ENCODE data around the gene VCP. TPM values are rescaled to one million over a fixed set of nuclear protein-coding genes. Genes with fewer than 3 reads are reported as not detected.

The VCP gene
- total and polyA plus RNA-seq, 2 donors (not counting 1 experiment from before 2014, with no cell fraction given), result 93.0 to 178 TPM

GRCh38 chr9:35108461-35108860 is 36.0 kb upstream of the VCP start:
- CTCF ChIA-PET, result no interaction called here
- Histone ChIP-seq H3K9me3 (ENCODE audit: control extremely low read depth in 1 of 3, control insufficient read depth in 2 of 3, insufficient read depth in 1 of 3, low read length in 2 of 3) (no peaks in the 10 kb centered on the region), H3K27me3 (replicated peaks in 1 of 4; ENCODE audit: control extremely low read depth in 1 of 4, control insufficient read depth in 3 of 4, insufficient read depth in 4 of 4, low read length in 3 of 4) (no peaks in the 10 kb centered on the region), H3K79me2 (ENCODE audit: control insufficient read depth, insufficient read depth, low read length) (peaks cover 8% of the 10 kb centered on the region), H2AFZ (ENCODE audit: insufficient read depth, low read depth, low read length, poor library complexity, severe bottlenecking) (no peak overlapping the region), H3K27ac (ENCODE audit: low read length in 2 of 2) (no peak overlapping the region), H3K4me1 (ENCODE audit: control insufficient read depth in 2 of 2, insufficient read depth in 2 of 2, low read length in 2 of 2) (peaks cover 15 to 27% of the 10 kb centered on the region in 2 donors), H3K4me2 (replicated peaks; ENCODE audit: low read depth, low read length, poor library complexity, severe bottlenecking) (no peak overlapping the region), H3K36me3 (replicated peaks in 1 of 2; ENCODE audit: control extremely low read depth in 1 of 2, control insufficient read depth in 1 of 2, extremely low read depth in 1 of 2, insufficient read depth in 2 of 2, low read length in 1 of 2) (peaks cover 0 to 10% of the 10 kb centered on the region in 2 experiments), H4K20me1 (ENCODE audit: control insufficient read depth, insufficient read depth, low read length, poor library complexity, severe bottlenecking) (no peaks in the 10 kb centered on the region), H3K9ac (ENCODE audit: low read length) (no peak overlapping the region), H3K4me3 (ENCODE audit: control extremely low read depth in 1 of 5, extremely low read depth in 1 of 5, insufficient read depth in 1 of 5, low read depth in 2 of 5, low read length in 4 of 5) (no peak overlapping the region)
- POLR2A ChIA-PET, result no interaction called here
- H3K9me3 Mint-ChIP-seq (ENCODE audit: insufficient read depth), result no peaks in the 10 kb centered on the region
- DNase-seq (peak; percentile 4), ATAC-seq (ENCODE audit: low read depth) (no peak)
- no peak for TF ChIP-seq EZH2 (IDR thresholded peaks at IDR 0.05; ENCODE audit: borderline replicate concordance, insufficient read depth, low read depth, low read length, poor library complexity, severe bottlenecking)
- TF ChIP-seq, protein P1, sequence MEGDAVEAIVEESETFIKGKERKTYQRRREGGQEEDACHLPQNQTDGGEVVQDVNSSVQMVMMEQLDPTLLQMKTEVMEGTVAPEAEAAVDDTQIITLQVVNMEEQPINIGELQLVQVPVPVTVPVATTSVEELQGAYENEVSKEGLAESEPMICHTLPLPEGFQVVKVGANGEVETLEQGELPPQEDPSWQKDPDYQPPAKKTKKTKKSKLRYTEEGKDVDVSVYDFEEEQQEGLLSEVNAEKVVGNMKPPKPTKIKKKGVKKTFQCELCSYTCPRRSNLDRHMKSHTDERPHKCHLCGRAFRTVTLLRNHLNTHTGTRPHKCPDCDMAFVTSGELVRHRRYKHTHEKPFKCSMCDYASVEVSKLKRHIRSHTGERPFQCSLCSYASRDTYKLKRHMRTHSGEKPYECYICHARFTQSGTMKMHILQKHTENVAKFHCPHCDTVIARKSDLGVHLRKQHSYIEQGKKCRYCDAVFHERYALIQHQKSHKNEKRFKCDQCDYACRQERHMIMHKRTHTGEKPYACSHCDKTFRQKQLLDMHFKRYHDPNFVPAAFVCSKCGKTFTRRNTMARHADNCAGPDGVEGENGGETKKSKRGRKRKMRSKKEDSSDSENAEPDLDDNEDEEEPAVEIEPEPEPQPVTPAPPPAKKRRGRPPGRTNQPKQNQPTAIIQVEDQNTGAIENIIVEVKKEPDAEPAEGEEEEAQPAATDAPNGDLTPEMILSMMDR (IDR thresholded peaks at IDR 0.05), result no peak
- H3K27me3 Mint-ChIP-seq, result no peaks in the 10 kb centered on the region
- 92% methylated on average over 4 of the region's 6 CpGs for whole genome bisulfite sequencing (ENCODE audit: insufficient coverage)
- no peak overlapping the region for H3K4me3 Mint-ChIP-seq
- intact Hi-C loops (cut with micrococcal nuclease), result no loop called here
- no peak overlapping the region for H3K27ac Mint-ChIP-seq
- H3K4me1 Mint-ChIP-seq, result peaks cover 33% of the 10 kb centered on the region

GRCh38 chr9:35107297-35108290 is 35.2 kb upstream of the VCP start:
- no peak overlapping the region for H3K27ac ChIP-seq (ENCODE audit: low read length in 2 of 2)
- ATAC-seq (ENCODE audit: low read depth), result no peak
- WGBS (ENCODE audit: insufficient coverage), result 96% methylated on average over 14 of the region's 18 CpGs
- Mint-ChIP-seq H3K27ac (no peak overlapping the region), H3K27me3 (no peaks in the 10 kb centered on the region), H3K4me1 (peaks cover 36% of the 10 kb centered on the region), H3K9me3 (ENCODE audit: insufficient read depth) (no peaks in the 10 kb centered on the region), H3K4me3 (no peak overlapping the region)
- POLR2A ChIA-PET, result interaction anchor here (0.7 kb wide), 1 partner anchor 621 kb away, joined by 6 read pairs; no protein-coding TSS in a partner anchor
- no peaks in the 10 kb centered on the region for H4K20me1 ChIP-seq (ENCODE audit: control insufficient read depth, insufficient read depth, low read length, poor library complexity, severe bottlenecking)
- no peaks in the 10 kb centered on the region for H3K9me3 ChIP-seq (ENCODE audit: control extremely low read depth in 1 of 3, control insufficient read depth in 2 of 3, insufficient read depth in 1 of 3, low read length in 2 of 3)
- TF ChIP-seq, protein P1 (IDR thresholded peaks at IDR 0.05), result no peak
- TF ChIP-seq EZH2 (IDR thresholded peaks at IDR 0.05; ENCODE audit: borderline replicate concordance, insufficient read depth, low read depth, low read length, poor library complexity, severe bottlenecking), result no peak
- peaks cover 11% of the 10 kb centered on the region for H3K79me2 ChIP-seq (ENCODE audit: control insufficient read depth, insufficient read depth, low read length)
- H3K4me2 ChIP-seq (replicated peaks; ENCODE audit: low read depth, low read length, poor library complexity, severe bottlenecking), result no peak overlapping the region
- intact Hi-C loops (cut with micrococcal nuclease), result no loop called here
- H3K4me1 ChIP-seq (ENCODE audit: control insufficient read depth in 2 of 2, insufficient read depth in 2 of 2, low read length in 2 of 2), result peaks cover 18 to 32% of the 10 kb centered on the region in 2 donors
- CTCF ChIA-PET, result interaction anchor here (1.6 to 2.8 kb wide), 2 partner anchors 11 to 208 kb away, joined by 4 to 9 read pairs; partner anchors contain the start of gene PIGO
- no peak overlapping the region for H3K4me3 ChIP-seq (ENCODE audit: control extremely low read depth in 1 of 5, extremely low read depth in 1 of 5, insufficient read depth in 1 of 5, low read depth in 2 of 5, low read length in 4 of 5)
- H2AFZ ChIP-seq (ENCODE audit: insufficient read depth, low read depth, low read length, poor library complexity, severe bottlenecking), result no peak overlapping the region
- no peak overlapping the region for H3K9ac ChIP-seq (ENCODE audit: low read length)
- DNase-seq, result peak; percentile 11
- H3K27me3 ChIP-seq (replicated peaks in 1 of 4; ENCODE audit: control extremely low read depth in 1 of 4, control insufficient read depth in 3 of 4, insufficient read depth in 4 of 4, low read length in 3 of 4), result no peaks in the 10 kb centered on the region
- peaks cover 0 to 10% of the 10 kb centered on the region in 2 experiments for H3K36me3 ChIP-seq (replicated peaks in 1 of 2; ENCODE audit: control extremely low read depth in 1 of 2, control insufficient read depth in 1 of 2, extremely low read depth in 1 of 2, insufficient read depth in 2 of 2, low read length in 1 of 2)
